SU-DHL-6 (cell line): ENCODE data around the gene C20orf144.

ENCODE experiments used
- EZH2phosphoT487 ChIP-seq: fragments of 200-600 bp; sonication (generic), shearing (Covaris generic); conservative IDR thresholded peaks from 2 replicates; pipeline ENCODE4 v1.6.1; 2018; ENCODE audit warnings: mild to moderate bottlenecking, antibody characterized with exemption, low read length, moderate library complexity, mixed read lengths
- TF ChIP-seq, protein P1 (sequence below): fragments of 200-600 bp; sonication (generic); IDR thresholded peaks from one replicate; pipeline ENCODE4 v1.5.1; 2017; ENCODE audit warnings: antibody characterized with exemption, mild to moderate bottlenecking, low read length, moderate library complexity; ENCODE audit not compliant: insufficient read depth, poor library complexity, severe bottlenecking

GRCh38 chr20:33622705-33623365, 39.3 kb upstream of the C20orf144 start:
- TF ChIP-seq, protein P1, sequence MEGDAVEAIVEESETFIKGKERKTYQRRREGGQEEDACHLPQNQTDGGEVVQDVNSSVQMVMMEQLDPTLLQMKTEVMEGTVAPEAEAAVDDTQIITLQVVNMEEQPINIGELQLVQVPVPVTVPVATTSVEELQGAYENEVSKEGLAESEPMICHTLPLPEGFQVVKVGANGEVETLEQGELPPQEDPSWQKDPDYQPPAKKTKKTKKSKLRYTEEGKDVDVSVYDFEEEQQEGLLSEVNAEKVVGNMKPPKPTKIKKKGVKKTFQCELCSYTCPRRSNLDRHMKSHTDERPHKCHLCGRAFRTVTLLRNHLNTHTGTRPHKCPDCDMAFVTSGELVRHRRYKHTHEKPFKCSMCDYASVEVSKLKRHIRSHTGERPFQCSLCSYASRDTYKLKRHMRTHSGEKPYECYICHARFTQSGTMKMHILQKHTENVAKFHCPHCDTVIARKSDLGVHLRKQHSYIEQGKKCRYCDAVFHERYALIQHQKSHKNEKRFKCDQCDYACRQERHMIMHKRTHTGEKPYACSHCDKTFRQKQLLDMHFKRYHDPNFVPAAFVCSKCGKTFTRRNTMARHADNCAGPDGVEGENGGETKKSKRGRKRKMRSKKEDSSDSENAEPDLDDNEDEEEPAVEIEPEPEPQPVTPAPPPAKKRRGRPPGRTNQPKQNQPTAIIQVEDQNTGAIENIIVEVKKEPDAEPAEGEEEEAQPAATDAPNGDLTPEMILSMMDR: no peak
- no peak for TF ChIP-seq EZH2phosphoT487
